ENCODE measurements around the gene RAB23. TPM values are rescaled to one million over a fixed set of nuclear protein-coding genes. Genes with fewer than 3 reads are reported as not detected.
"Not testable (repeated sequence)": the region's sequence is repeated elsewhere in the genome, so short reads cannot be mapped to it uniquely, and the experiment has no call there.

RAB23 gene
- total RNA-seq, 1 donor from 2014 or later: 18.8 TPM

GRCh38 chr6:57243954-57244353 lies 21.8 kb upstream of the RAB23 start:
- Histone ChIP-seq H3K4me3 (ENCODE audit: low read length in 3 of 3) (no peak overlapping the region), H3K9ac (ENCODE audit: low read depth in 1 of 3, low read length in 3 of 3) (no peak overlapping the region), H3K36me3 (ENCODE audit: control insufficient read depth in 3 of 3, insufficient read depth in 3 of 3, low read length in 3 of 3) (no peaks in the 10 kb centered on the region), H3K27me3 (ENCODE audit: control insufficient read depth in 3 of 3, insufficient read depth in 3 of 3, low read length in 3 of 3) (no peaks in the 10 kb centered on the region), H3K27ac (ENCODE audit: low read depth, low read length) (no peak overlapping the region), H3K4me1 (ENCODE audit: control insufficient read depth in 3 of 3, insufficient read depth in 3 of 3, low read length in 3 of 3) (no peaks in the 10 kb centered on the region), H3K9me3 (ENCODE audit: control insufficient read depth in 3 of 3, low read length in 3 of 3) (no peaks in the 10 kb centered on the region)

GRCh38 chr6:57243526-57243925 lies 21.4 kb upstream of the RAB23 start:
- H3K4me1 ChIP-seq (ENCODE audit: control insufficient read depth in 3 of 3, insufficient read depth in 3 of 3, low read length in 3 of 3); H3K27ac ChIP-seq (ENCODE audit: low read depth, low read length); H3K36me3 ChIP-seq (ENCODE audit: control insufficient read depth in 3 of 3, insufficient read depth in 3 of 3, low read length in 3 of 3); H3K9ac ChIP-seq (ENCODE audit: low read depth in 1 of 3, low read length in 3 of 3); H3K9me3 ChIP-seq (ENCODE audit: control insufficient read depth in 3 of 3, low read length in 3 of 3); H3K4me3 ChIP-seq (ENCODE audit: low read length in 3 of 3); H3K27me3 ChIP-seq (ENCODE audit: control insufficient read depth in 3 of 3, insufficient read depth in 3 of 3, low read length in 3 of 3): not testable (repeated sequence)

- no peaks in the 10 kb centered on the region for H3K36me3 ChIP-seq (ENCODE audit: control insufficient read depth in 3 of 3, insufficient read depth in 3 of 3, low read length in 3 of 3)
- H3K4me3 ChIP-seq (ENCODE audit: low read length in 3 of 3): no peak overlapping the region
- no peaks in the 10 kb centered on the region for H3K4me1 ChIP-seq (ENCODE audit: control insufficient read depth in 3 of 3, insufficient read depth in 3 of 3, low read length in 3 of 3)
- no peak overlapping the region for H3K27ac ChIP-seq (ENCODE audit: low read depth, low read length)
- H3K27me3 ChIP-seq (ENCODE audit: control insufficient read depth in 3 of 3, insufficient read depth in 3 of 3, low read length in 3 of 3): no peaks in the 10 kb centered on the region
- H3K9ac ChIP-seq (ENCODE audit: low read depth in 1 of 3, low read length in 3 of 3): no peak overlapping the region
- no peaks in the 10 kb centered on the region for H3K9me3 ChIP-seq (ENCODE audit: control insufficient read depth in 3 of 3, low read length in 3 of 3)
Observed at GRCh38 chr6:57242505-57242904, 20.4 kb upstream of the RAB23 start.

DNA sequence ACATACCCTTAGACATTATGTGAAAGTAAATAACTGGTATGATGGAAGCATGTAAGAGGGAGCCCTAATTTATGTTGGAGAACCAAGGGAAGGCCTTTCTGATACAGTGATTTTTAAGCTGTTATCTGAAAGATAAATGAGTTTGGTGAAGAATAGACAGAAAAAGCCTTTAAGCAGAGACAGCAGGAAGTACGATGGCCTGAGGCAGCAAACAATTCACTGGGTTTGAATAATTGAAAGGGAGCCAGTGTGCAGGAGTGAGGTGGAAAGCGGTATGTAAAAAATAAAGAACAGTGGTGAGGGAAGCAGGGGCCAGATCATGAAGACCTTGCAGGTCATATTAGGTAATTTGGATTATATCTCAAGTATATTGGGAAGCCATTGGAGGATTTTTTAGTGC lies 4.1 kb upstream of the RAB23 start:
- Histone ChIP-seq H3K27ac (ENCODE audit: low read depth, low read length) (no peak overlapping the region), H3K27me3 (ENCODE audit: control insufficient read depth in 3 of 3, insufficient read depth in 3 of 3, low read length in 3 of 3) (no peaks in the 10 kb centered on the region), H3K9me3 (ENCODE audit: control insufficient read depth in 3 of 3, low read length in 3 of 3) (no peaks in the 10 kb centered on the region), H3K4me1 (ENCODE audit: control insufficient read depth in 3 of 3, insufficient read depth in 3 of 3, low read length in 3 of 3) (peaks cover under 1 to 7% (median 5%) of the 10 kb centered on the region in 3 donors), H3K36me3 (ENCODE audit: control insufficient read depth in 3 of 3, insufficient read depth in 3 of 3, low read length in 3 of 3) (no peaks in the 10 kb centered on the region), H3K9ac (ENCODE audit: low read depth in 1 of 3, low read length in 3 of 3) (no peak overlapping the region), H3K4me3 (ENCODE audit: low read length in 3 of 3) (no peak overlapping the region)

DNA sequence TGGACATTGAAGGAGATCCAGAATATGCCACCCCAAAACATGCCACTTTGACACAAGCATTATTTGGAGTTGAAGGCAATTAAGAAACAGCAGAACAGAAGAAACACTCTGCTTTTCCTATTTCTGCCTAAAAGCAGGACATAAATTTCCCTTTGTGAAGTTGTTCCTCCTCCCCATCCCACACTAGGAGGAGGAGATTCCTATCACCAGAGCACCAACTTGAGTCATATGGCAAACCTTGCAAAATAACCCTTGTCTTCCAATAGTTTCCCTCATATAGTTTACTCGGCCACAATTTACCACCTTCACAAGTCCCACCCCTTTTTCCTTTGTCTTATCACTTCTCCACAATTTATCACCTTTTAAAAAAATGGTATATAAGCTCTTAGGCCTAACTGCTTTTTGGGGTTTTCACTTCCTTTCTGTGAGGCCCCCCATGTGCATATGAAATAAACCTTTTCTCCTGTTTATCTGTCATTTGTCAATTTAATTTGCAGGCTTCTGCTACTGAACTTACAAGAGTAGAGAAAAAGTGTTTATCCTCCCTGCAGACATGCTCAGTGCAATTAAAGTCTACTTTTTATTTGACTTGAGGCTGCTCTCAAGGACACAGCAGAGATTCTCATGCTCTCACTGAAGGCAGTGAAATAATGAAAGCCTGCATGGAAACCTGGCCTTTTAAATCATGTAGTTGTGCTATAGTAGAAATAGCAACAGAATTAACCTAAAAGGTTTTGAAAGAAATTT lies 2.8 kb upstream of the RAB23 start:
- H3K27me3 ChIP-seq (ENCODE audit: control insufficient read depth in 3 of 3, insufficient read depth in 3 of 3, low read length in 3 of 3): no peaks in the 10 kb centered on the region
- H3K4me3 ChIP-seq (ENCODE audit: low read length in 3 of 3): no peak overlapping the region
- H3K4me1 ChIP-seq (ENCODE audit: control insufficient read depth in 3 of 3, insufficient read depth in 3 of 3, low read length in 3 of 3): peaks cover 2 to 12% (median 10%) of the 10 kb centered on the region in 3 donors
- no peaks in the 10 kb centered on the region for H3K9me3 ChIP-seq (ENCODE audit: control insufficient read depth in 3 of 3, low read length in 3 of 3)
- H3K9ac ChIP-seq (ENCODE audit: low read depth in 1 of 3, low read length in 3 of 3): no peak overlapping the region
- no peak overlapping the region for H3K27ac ChIP-seq (ENCODE audit: low read depth, low read length)
- no peaks in the 10 kb centered on the region for H3K36me3 ChIP-seq (ENCODE audit: control insufficient read depth in 3 of 3, insufficient read depth in 3 of 3, low read length in 3 of 3)

DNA sequence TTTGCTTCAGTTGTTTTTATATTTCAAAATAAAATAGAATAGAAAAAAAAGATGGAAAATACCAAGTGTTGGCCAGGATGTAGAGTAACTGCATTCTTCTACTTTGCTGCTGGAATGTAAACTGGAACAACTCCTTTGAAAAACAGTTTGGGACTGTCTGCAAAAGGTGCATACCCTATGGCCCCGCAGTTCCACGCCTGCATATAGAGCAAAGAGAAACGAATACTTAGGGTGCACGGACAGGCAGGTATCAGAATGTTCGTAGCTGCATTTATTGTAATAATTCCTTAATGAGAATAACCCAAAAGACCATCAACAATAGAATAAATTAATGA lies 603 bp upstream of the RAB23 start:
- Histone ChIP-seq H3K4me3 (ENCODE audit: low read length in 3 of 3) (peak overlapping the region; percentile 88 to 94 (median 88)), H3K27ac (ENCODE audit: low read depth, low read length) (no peak overlapping the region), H3K9ac (ENCODE audit: low read depth in 1 of 3, low read length in 3 of 3) (peak overlapping the region; percentile 81 to 87 (median 85)), H3K9me3 (ENCODE audit: control insufficient read depth in 3 of 3, low read length in 3 of 3) (no peaks in the 10 kb centered on the region), H3K27me3 (ENCODE audit: control insufficient read depth in 3 of 3, insufficient read depth in 3 of 3, low read length in 3 of 3) (no peaks in the 10 kb centered on the region), H3K4me1 (ENCODE audit: control insufficient read depth in 3 of 3, insufficient read depth in 3 of 3, low read length in 3 of 3) (peaks cover 2 to 13% (median 10%) of the 10 kb centered on the region in 3 donors), H3K36me3 (ENCODE audit: control insufficient read depth in 3 of 3, insufficient read depth in 3 of 3, low read length in 3 of 3) (no peaks in the 10 kb centered on the region)

- no peaks in the 10 kb centered on the region for H3K27me3 ChIP-seq (ENCODE audit: control insufficient read depth in 3 of 3, insufficient read depth in 3 of 3, low read length in 3 of 3)
- H3K9ac ChIP-seq (ENCODE audit: low read depth in 1 of 3, low read length in 3 of 3): peak overlapping the region; percentile 82 to 87 (median 85)
- H3K4me3 ChIP-seq (ENCODE audit: low read length in 3 of 3): peak overlapping the region; percentile 88 to 94 (median 88)
- H3K9me3 ChIP-seq (ENCODE audit: control insufficient read depth in 3 of 3, low read length in 3 of 3): no peaks in the 10 kb centered on the region
- H3K27ac ChIP-seq (ENCODE audit: low read depth, low read length): peak overlapping the region; percentile 61
- H3K4me1 ChIP-seq (ENCODE audit: control insufficient read depth in 3 of 3, insufficient read depth in 3 of 3, low read length in 3 of 3): peaks cover 2 to 13% (median 10%) of the 10 kb centered on the region in 3 donors
- no peaks in the 10 kb centered on the region for H3K36me3 ChIP-seq (ENCODE audit: control insufficient read depth in 3 of 3, insufficient read depth in 3 of 3, low read length in 3 of 3)
Observed at GRCh38 chr6:57221191-57221935, 744 bp downstream of the RAB23 start.

GRCh38 chr6:57220083-57220703 lies 1.9 kb downstream of the RAB23 start:
- no peaks in the 10 kb centered on the region for H3K9me3 ChIP-seq (ENCODE audit: control insufficient read depth in 3 of 3, low read length in 3 of 3)
- H3K36me3 ChIP-seq (ENCODE audit: control insufficient read depth in 3 of 3, insufficient read depth in 3 of 3, low read length in 3 of 3): no peaks in the 10 kb centered on the region
- H3K27me3 ChIP-seq (ENCODE audit: control insufficient read depth in 3 of 3, insufficient read depth in 3 of 3, low read length in 3 of 3): no peaks in the 10 kb centered on the region
- no peak overlapping the region for H3K27ac ChIP-seq (ENCODE audit: low read depth, low read length)
- H3K4me1 ChIP-seq (ENCODE audit: control insufficient read depth in 3 of 3, insufficient read depth in 3 of 3, low read length in 3 of 3): peaks cover 2 to 13% (median 10%) of the 10 kb centered on the region in 3 donors
- no peak overlapping the region for H3K4me3 ChIP-seq (ENCODE audit: low read length in 3 of 3)
- H3K9ac ChIP-seq (ENCODE audit: low read depth in 1 of 3, low read length in 3 of 3): no peak overlapping the region

- Histone ChIP-seq H3K27me3 (ENCODE audit: control insufficient read depth in 3 of 3, insufficient read depth in 3 of 3, low read length in 3 of 3) (no peaks in the 10 kb centered on the region), H3K9ac (ENCODE audit: low read depth in 1 of 3, low read length in 3 of 3) (no peak overlapping the region), H3K4me3 (ENCODE audit: low read length in 3 of 3) (no peak overlapping the region), H3K4me1 (ENCODE audit: control insufficient read depth in 3 of 3, insufficient read depth in 3 of 3, low read length in 3 of 3) (peaks cover 2 to 8% (median 5%) of the 10 kb centered on the region in 3 donors), H3K36me3 (ENCODE audit: control insufficient read depth in 3 of 3, insufficient read depth in 3 of 3, low read length in 3 of 3) (no peaks in the 10 kb centered on the region), H3K27ac (ENCODE audit: low read depth, low read length) (no peak overlapping the region), H3K9me3 (ENCODE audit: control insufficient read depth in 3 of 3, low read length in 3 of 3) (no peaks in the 10 kb centered on the region)
Observed at GRCh38 chr6:57217270-57217669, 4.8 kb downstream of the RAB23 start.
